Bronchial epithelial cell (primary cell): ENCODE measurements around the gene FXYD3. TPM values are rescaled to one million over a fixed set of nuclear protein-coding genes. Genes with fewer than 3 reads are reported as not detected.

Experiments
- DNase-seq: peaks from one replicate; pipeline ENCODE4 v3.0.0-alpha.2; 2010; ENCODE audit warnings: low read depth
- FAIRE-seq: peaks from 2 replicates; lab custom pipeline; 2011; peaks lifted over from hg19 to GRCh38; lab: Jason Lieb, UNC
- H3K27me3 ChIP-seq: 2 replicates; pipeline ENCODE4 v1.5.1; 2011; ENCODE audit warnings: low read length; ENCODE audit not compliant: control insufficient read depth, insufficient read depth
- H3K36me3 ChIP-seq: 2 replicates; pipeline ENCODE4 v1.5.1; 2011; ENCODE audit warnings: low read length; ENCODE audit not compliant: control insufficient read depth, insufficient read depth
- H3K4me3 ChIP-seq: 2 replicates; pipeline ENCODE4 v1.5.1; 2011; ENCODE audit warnings: mild to moderate bottlenecking, low read depth, low read length, control low read depth
- total RNA-seq: library from RNA; depleted of rRNA; stranded (reverse); fragments of >200 nt; gene quantifications from 2 replicates; pipeline ENCODE4 v1.2.1, GENCODE V29; 2014
- TF ChIP-seq, protein P1 (sequence below): IDR thresholded peaks from 2 replicates; pipeline ENCODE4 v1.5.1; 2011; ENCODE audit warnings: mild to moderate bottlenecking, moderate library complexity, low read length, control low read depth, inconsistent platforms; ENCODE audit not compliant: insufficient read depth, severe bottlenecking

The FXYD3 gene
- total RNA-seq, 1 donor from 2014 or later = 309 TPM

DNA sequence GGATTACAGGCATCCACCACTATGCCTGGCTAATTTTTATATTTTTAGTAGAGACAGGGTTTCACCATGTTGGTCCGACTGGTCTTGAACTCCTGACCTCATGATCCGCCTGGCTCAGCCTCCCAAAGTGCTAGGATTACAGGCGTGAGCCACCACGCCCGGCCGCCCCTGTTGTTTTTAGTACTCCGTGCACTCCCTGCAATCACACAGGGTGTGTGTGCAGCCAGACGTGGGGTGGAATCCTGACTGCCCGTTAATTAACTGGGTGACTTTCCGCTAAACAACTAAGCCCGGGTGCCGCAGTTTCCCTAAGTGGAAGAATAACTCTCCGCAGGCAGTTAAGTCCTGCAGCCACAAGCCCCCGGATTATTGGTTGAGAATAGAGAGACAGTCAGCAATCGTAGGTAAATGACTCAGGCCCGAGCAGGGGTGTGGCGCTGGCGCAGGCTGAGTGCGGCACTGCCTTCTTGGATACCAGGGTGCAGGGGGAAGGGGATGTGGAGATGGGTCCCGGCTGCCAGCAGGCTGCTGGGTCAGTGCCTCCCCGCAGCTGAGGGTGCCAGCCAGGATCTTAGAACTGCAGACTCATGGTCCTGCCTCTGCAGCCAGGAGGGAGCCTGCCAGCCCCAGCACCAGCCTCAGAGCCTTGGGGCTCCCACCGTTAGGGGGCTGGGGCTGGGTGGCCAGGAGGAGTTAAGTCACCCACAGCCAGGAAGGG lies 6.1 kb upstream of the FXYD3 start:
- no peak for FAIRE-seq
- TF ChIP-seq, protein P1, sequence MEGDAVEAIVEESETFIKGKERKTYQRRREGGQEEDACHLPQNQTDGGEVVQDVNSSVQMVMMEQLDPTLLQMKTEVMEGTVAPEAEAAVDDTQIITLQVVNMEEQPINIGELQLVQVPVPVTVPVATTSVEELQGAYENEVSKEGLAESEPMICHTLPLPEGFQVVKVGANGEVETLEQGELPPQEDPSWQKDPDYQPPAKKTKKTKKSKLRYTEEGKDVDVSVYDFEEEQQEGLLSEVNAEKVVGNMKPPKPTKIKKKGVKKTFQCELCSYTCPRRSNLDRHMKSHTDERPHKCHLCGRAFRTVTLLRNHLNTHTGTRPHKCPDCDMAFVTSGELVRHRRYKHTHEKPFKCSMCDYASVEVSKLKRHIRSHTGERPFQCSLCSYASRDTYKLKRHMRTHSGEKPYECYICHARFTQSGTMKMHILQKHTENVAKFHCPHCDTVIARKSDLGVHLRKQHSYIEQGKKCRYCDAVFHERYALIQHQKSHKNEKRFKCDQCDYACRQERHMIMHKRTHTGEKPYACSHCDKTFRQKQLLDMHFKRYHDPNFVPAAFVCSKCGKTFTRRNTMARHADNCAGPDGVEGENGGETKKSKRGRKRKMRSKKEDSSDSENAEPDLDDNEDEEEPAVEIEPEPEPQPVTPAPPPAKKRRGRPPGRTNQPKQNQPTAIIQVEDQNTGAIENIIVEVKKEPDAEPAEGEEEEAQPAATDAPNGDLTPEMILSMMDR = no peak
- H3K4me3 ChIP-seq = no peak overlapping the region
- no peaks in the 10 kb centered on the region for H3K27me3 ChIP-seq
- no peak for DNase-seq
- H3K36me3 ChIP-seq = no peaks in the 10 kb centered on the region

DNA sequence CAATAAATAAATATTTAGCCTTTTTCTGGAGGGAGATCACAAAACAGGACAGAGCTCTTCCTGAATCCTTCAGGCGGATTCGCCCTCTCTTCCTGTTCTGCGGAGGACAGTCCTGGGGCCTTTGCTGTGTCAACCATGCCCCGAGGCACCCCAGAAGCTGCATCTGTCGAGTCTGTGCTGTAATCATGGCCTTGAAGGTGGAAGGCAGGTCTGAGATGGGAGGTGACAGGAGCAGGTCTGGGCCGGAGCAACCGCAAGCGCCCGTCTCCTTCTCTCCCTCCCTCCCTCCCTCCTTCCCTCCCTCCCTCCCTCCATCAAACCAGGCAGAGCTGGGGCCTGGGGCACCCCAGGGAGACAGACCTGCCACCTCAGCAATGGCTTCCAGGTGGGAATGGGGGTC lies 4.6 kb upstream of the FXYD3 start:
- H3K27me3 ChIP-seq = no peaks in the 10 kb centered on the region
- H3K4me3 ChIP-seq = no peak overlapping the region
- H3K36me3 ChIP-seq = no peaks in the 10 kb centered on the region
- FAIRE-seq (no peak), DNase-seq (no peak)
- TF ChIP-seq, protein P1 = no peak

DNA sequence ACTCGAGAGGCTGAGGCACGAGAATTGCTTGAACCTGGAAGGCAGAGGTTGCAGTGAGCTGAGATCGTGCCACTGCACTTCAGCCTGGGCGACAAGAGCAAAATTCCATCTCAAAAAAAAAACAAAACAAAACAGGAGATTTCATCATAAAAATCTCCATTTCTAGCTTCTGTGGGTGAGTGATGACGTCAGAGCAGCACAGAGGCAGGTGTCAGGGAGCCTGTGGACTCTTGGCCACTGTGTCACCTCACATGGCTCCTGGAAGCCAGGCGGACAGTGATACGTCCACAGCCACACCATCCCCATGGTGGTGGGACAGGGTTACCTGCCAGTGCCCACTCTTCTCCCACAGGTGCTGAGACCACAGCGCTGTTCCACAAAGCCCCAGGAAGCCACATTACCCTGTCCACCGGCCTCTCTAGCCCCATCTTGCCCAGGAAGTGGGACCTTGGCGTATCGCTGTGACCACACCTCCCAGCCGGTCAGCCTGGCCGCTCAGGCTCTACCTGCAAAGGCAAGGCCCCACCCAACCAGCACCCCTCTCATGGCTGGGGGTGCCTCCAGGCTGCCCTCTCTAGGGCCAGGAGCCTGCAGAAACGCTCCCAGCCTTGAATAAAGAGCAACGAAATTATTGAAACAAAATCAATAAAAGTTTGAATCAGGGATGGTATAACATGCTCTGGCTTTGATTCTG lies 2.5 kb upstream of the FXYD3 start:
- DNase-seq (no peak), FAIRE-seq (no peak)
- TF ChIP-seq, protein P1 = no peak
- Histone ChIP-seq H3K36me3 (peaks cover 2% of the 10 kb centered on the region), H3K27me3 (no peaks in the 10 kb centered on the region), H3K4me3 (no peak overlapping the region)

DNA sequence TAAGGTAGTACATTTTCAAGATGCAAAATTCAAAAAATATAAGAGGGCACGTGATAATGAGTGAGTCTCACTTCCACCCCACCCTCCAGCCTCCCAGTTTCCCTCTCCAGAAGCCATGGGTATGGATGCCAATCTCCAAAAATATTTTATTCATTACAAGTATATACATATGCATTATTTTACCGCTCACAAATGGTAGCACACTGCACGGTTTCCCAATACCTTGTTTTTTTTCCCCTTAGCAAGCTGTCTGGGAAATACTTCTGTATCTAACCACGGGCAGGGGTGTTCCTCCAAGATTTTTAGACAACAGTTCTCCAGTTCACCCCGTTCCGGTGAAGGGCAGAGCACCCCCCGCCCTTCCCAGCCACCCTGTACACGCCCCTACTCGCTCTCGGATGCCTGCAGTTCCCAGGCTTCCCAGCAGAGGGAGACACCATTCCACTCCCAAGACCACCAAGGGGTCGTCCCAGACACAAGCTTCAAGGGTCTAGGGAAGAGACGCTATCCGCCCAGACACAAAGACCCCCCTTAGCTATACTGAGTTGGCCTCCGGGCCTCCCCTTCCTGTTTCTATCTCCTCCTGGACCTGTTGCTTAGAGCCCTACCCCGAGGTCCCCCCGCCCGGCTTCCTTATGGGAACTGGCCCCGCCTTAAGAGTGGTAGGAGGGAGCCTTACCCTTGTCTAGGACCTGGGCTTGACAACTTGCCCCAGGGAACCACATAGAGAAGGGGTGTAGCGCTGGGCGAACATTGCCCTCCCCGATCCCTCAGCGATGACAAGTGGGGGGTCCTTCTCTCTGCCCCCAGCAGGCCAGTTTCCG lies 1.1 kb upstream of the FXYD3 start:
- DNase-seq = peak; percentile 55
- Histone ChIP-seq H3K27me3 (no peaks in the 10 kb centered on the region), H3K36me3 (peaks cover 6% of the 10 kb centered on the region), H3K4me3 (peak overlapping the region; percentile 52)
- TF ChIP-seq, protein P1 = peak; percentile 97
- no peak for FAIRE-seq

- no peak for FAIRE-seq
- peak; percentile 65 for DNase-seq
Measured at GRCh38 chr19:35116072-35116801, 614 bp downstream of the FXYD3 start.

More at GRCh38 chr19:35116072-35116801, 614 bp downstream of the FXYD3 start:
- peaks cover 15% of the 10 kb centered on the region for H3K36me3 ChIP-seq
- H3K27me3 ChIP-seq = no peaks in the 10 kb centered on the region
- TF ChIP-seq, protein P1 = no peak
- H3K4me3 ChIP-seq = peak overlapping the region; percentile 52
